SK-N-MC (cell line): Measurements from ENCODE around the gene H2BK1.

Source experiments
- EZH2 ChIP-seq: fragments of 200-600 bp; sonication (generic); IDR thresholded peaks from one replicate; pipeline ENCODE4 v1.6.1; 2017; ENCODE audit warnings: antibody characterized with exemption
- FOXP2 ChIP-seq: optimal IDR thresholded peaks from 2 replicates; pipeline ENCODE3; 2011; ENCODE audit warnings: mild to moderate bottlenecking, moderate library complexity; ENCODE audit not compliant: insufficient read depth; ENCODE audit errors: extremely low read length, control extremely low read depth
- POLR2AphosphoS5 ChIP-seq: IDR thresholded peaks from 2 replicates; pipeline ENCODE4 v1.6.1; 2012; ENCODE audit warnings: mild to moderate bottlenecking, low read depth, low read length, borderline replicate concordance

GRCh38 chr7:151244841-151245346 lies 34.6 kb upstream of the H2BK1 start:
- TF ChIP-seq EZH2 (no peak), POLR2AphosphoS5 (no peak), FOXP2 (no peak)
